Measurements from ENCODE around the gene KCNE4. TPM values are rescaled to one million over a fixed set of nuclear protein-coding genes. Genes with fewer than 3 reads are reported as not detected.
"Not testable (repeated sequence)": the region's sequence is repeated elsewhere in the genome, so short reads cannot be mapped to it uniquely, and the experiment has no call there.

KCNE4 gene
- total and polyA plus RNA-seq, 8 donors: 2.4 to 5.9 (median 4.4) TPM

DNA sequence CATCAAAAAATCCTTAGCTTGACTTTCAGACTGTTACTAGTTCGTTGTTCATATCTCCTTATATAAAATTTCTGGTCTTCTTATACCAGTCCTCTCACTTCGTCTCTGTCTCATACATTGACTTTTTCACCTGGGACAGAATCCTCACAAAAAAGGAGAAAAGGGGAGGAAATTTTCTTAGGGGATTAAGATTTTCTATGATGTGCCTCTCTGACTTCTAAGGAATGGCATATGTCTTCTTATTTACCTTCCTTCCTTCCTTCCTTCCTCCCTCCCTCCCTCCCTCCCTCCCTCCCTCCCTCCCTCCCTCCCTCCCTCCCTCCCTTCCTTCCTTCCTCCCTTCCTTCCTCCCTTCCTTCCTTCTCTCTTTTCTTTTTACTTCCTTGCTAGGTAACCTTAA is 27.9 kb downstream of the KCNE4 start:
- TF ChIP-seq CTCF (IDR thresholded peaks at IDR 0.05): no peak
- H3K4me1 ChIP-seq: no peaks in the 10 kb centered on the region
- DNase-seq: no peak
- no peaks in the 10 kb centered on the region for H3K36me3 ChIP-seq
- no peak for ATAC-seq
- H3K27me3 ChIP-seq: no peaks in the 10 kb centered on the region
- intact Hi-C loops (cut with DNase I): no loop called here
- no peak overlapping the region for H3K4me3 ChIP-seq
- no peak overlapping the region for H3K27ac ChIP-seq
- H3K9me3 ChIP-seq: no peaks in the 10 kb centered on the region

DNA sequence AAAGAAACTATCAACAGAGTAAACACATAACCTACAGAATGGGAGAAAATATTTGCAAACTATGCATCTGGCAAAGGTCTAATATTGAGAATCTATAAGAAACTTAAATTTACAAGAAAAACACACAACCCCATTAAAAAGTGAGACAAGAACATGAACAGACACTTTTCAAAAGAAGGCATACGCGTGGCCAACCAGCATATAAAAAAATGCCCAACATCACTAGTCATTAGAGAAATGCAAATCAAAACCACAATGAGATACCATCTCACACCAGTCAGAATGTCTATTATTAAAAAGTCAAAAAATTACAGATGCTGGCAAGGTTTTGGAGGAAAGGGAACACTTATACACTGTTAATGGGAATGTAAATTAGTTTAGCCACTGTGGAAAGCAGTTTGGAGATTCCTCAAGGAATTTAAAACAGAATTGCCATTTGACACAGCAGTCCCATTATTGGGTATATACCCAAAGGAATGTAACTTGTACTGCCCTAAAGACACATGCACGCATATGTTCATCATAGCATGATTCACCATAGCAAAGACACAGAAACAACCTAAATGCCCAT is 28.9 kb downstream of the KCNE4 start:
- intact Hi-C loops (cut with DNase I); H3K27me3 ChIP-seq; H3K27ac ChIP-seq; H3K36me3 ChIP-seq; H3K9me3 ChIP-seq; DNase-seq; H3K4me3 ChIP-seq; H3K4me1 ChIP-seq; ATAC-seq: not testable (repeated sequence)

GRCh38 chr2:223081789-223082188 is 29.8 kb downstream of the KCNE4 start:
- intact Hi-C loops (cut with DNase I): no loop called here
- Histone ChIP-seq H3K9me3 (no peaks in the 10 kb centered on the region), H3K4me1 (no peaks in the 10 kb centered on the region), H3K36me3 (no peaks in the 10 kb centered on the region), H3K27ac (no peak overlapping the region), H3K4me3 (no peak overlapping the region), H3K27me3 (no peaks in the 10 kb centered on the region)
- ATAC-seq (no peak), DNase-seq (no peak)
- TF ChIP-seq CTCF (IDR thresholded peaks at IDR 0.05): no peak

- H3K27me3 ChIP-seq: no peaks in the 10 kb centered on the region
- ATAC-seq (no peak), DNase-seq (no peak)
- H3K4me3 ChIP-seq: no peak overlapping the region
- H3K36me3 ChIP-seq: no peaks in the 10 kb centered on the region
- H3K9me3 ChIP-seq: no peaks in the 10 kb centered on the region
- TF ChIP-seq CTCF (IDR thresholded peaks at IDR 0.05): no peak
- no peaks in the 10 kb centered on the region for H3K4me1 ChIP-seq
- intact Hi-C loops (cut with DNase I): no loop called here
- no peak overlapping the region for H3K27ac ChIP-seq
These were observed 30.7 kb downstream of the KCNE4 start for GRCh38 chr2:223082706-223083105.

- Histone ChIP-seq H3K27me3 (no peaks in the 10 kb centered on the region), H3K27ac (no peak overlapping the region), H3K4me1 (no peaks in the 10 kb centered on the region), H3K9me3 (no peaks in the 10 kb centered on the region), H3K4me3 (no peak overlapping the region), H3K36me3 (no peaks in the 10 kb centered on the region)
- no peak for ATAC-seq
- no peak for DNase-seq
- intact Hi-C loops (cut with DNase I): no loop called here
- TF ChIP-seq CTCF (IDR thresholded peaks at IDR 0.05): no peak
These were observed 31.5 kb downstream of the KCNE4 start for GRCh38 chr2:223083402-223084070.

DNA sequence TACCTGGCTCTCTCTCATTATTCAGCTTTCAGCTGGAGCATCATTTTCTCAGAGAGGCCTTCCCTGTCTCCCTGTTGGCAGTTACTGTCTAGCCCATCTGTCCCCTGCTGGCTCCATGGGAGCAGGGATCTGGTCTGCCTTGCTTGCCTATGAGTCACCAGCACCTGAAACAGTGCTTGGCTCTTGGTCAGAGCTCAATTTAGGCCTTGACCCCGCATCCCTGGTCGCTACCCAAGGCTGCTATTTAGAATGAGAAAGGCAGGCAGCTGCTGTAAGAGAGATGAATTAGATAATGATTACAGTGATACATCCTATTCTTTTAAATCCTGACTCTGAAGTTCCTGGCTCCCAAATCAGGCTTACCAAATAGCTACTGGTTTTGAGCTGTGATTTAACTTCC is 32.9 kb downstream of the KCNE4 start:
- intact Hi-C loops (cut with DNase I): no loop called here
- Histone ChIP-seq H3K27me3 (no peaks in the 10 kb centered on the region), H3K4me1 (no peaks in the 10 kb centered on the region), H3K9me3 (no peaks in the 10 kb centered on the region), H3K36me3 (no peaks in the 10 kb centered on the region), H3K27ac (no peak overlapping the region), H3K4me3 (no peak overlapping the region)
- ATAC-seq (no peak), DNase-seq (no peak)
- TF ChIP-seq CTCF (IDR thresholded peaks at IDR 0.05): no peak
